Smooth muscle cell (in vitro differentiated cells): Measurements from ENCODE around the gene DNAH2. TPM values are rescaled to one million over a fixed set of nuclear protein-coding genes. Genes with fewer than 3 reads are reported as not detected.
"Not testable (repeated sequence)": the region's sequence is repeated elsewhere in the genome, so short reads cannot be mapped to it uniquely, and the experiment has no call there.

Experiments used
- DNase-seq: peaks from one replicate; lab custom pipeline; 2025; ENCODE audit not compliant: unreplicated experiment; lab: John Stamatoyannopoulos, UW
- H2AFZ ChIP-seq: fragments of 200-600 bp; sonication (generic); 2 replicates; pipeline ENCODE4 v1.6.0; 2016; ENCODE audit warnings: antibody characterized with exemption, low read depth, mild to moderate bottlenecking
- H3F3A ChIP-seq: fragments of 200-600 bp; sonication (generic); 2 replicates; pipeline ENCODE4 v1.6.0; 2017; ENCODE audit warnings: antibody characterized with exemption, low read depth
- H3K27ac ChIP-seq: fragments of 200-600 bp; sonication (generic); 2 replicates; pipeline ENCODE4 v1.5.1; 2016; ENCODE audit warnings: low read depth, mild to moderate bottlenecking
- H3K27me3 ChIP-seq: fragments of 200-600 bp; sonication (generic); 2 replicates; pipeline ENCODE4 v1.6.1; 2016; ENCODE audit warnings: low read depth, mild to moderate bottlenecking
- H3K36me3 ChIP-seq: fragments of 200-600 bp; sonication (generic); 2 replicates; pipeline ENCODE4 v1.5.1; 2016; ENCODE audit warnings: low read depth
- H3K4me1 ChIP-seq: fragments of 200-600 bp; sonication (generic); 2 replicates; pipeline ENCODE4 v1.5.1; 2016; ENCODE audit warnings: low read depth
- H3K4me2 ChIP-seq: fragments of 200-600 bp; sonication (generic); 2 replicates; pipeline ENCODE4 v1.6.0; 2016; ENCODE audit warnings: mild to moderate bottlenecking
- H3K4me3 ChIP-seq: fragments of 200-600 bp; sonication (generic); 2 replicates; pipeline ENCODE4 v1.5.1; 2016; ENCODE audit warnings: mild to moderate bottlenecking
- H3K79me2 ChIP-seq: fragments of 200-600 bp; sonication (generic); 2 replicates; pipeline ENCODE4 v1.6.0; 2016; ENCODE audit warnings: low read depth, mild to moderate bottlenecking
- H3K9ac ChIP-seq: fragments of 200-600 bp; sonication (generic); 2 replicates; pipeline ENCODE4 v1.6.0; 2016; ENCODE audit warnings: low read depth
- H3K9me3 ChIP-seq: fragments of 200-600 bp; sonication (generic); replicated peaks from 2 replicates; pipeline ENCODE4 v1.5.1; 2016; ENCODE audit warnings: low read depth
- H4K20me1 ChIP-seq: fragments of 200-600 bp; sonication (generic); 2 replicates; pipeline ENCODE4 v1.6.0; 2016; ENCODE audit warnings: low read depth
- CTCF ChIP-seq: fragments of 200-600 bp; sonication (generic); IDR thresholded peaks from 2 replicates; pipeline ENCODE4 v1.5.1; 2017; ENCODE audit warnings: borderline replicate concordance, mild to moderate bottlenecking, antibody characterized with exemption; ENCODE audit not compliant: insufficient read depth, poor library complexity, severe bottlenecking
- WGBS: methylation state at CpG from one replicate; pipeline ENCODE4 v1.1.7; 2016; ENCODE audit warnings: low lambda C conversion rate; 5-methylcytosine and 5-hydroxymethylcytosine counted together
- polyA plus RNA-seq: library from polyadenylated mRNA; unstranded; fragments of >200 nt; fragmentation: Nextera tagmentation; extraction: Ambion mirVana; gene quantifications from 2 replicates; pipeline ENCODE4 v1.2.1, GENCODE V29; 2016
- total RNA-seq: library from RNA; depleted of rRNA; stranded (reverse); fragments of >200 nt; gene quantifications from 2 replicates; pipeline ENCODE4 v1.2.3, GENCODE V29; 2014

Gene DNAH2
- total and polyA plus RNA-seq, 2 experiments from 2014 or later = not detected

GRCh38 chr17:7807206-7807605, 89.7 kb downstream of the DNAH2 start:
- Histone ChIP-seq H3K27me3 (no peaks in the 10 kb centered on the region), H3K27ac (no peak overlapping the region), H3K36me3 (no peaks in the 10 kb centered on the region), H3K9ac (no peak overlapping the region), H3K4me1 (no peaks in the 10 kb centered on the region), H4K20me1 (no peaks in the 10 kb centered on the region), H3F3A (no peaks in the 10 kb centered on the region), H3K79me2 (no peaks in the 10 kb centered on the region), H2AFZ (no peak overlapping the region), H3K4me2 (no peak overlapping the region), H3K9me3 (no peaks in the 10 kb centered on the region), H3K4me3 (no peak overlapping the region)
- 94% methylated on average over 14 of the region's 21 CpGs for WGBS
- no peak for TF ChIP-seq CTCF
- no peak for DNase-seq

GRCh38 chr17:7809086-7809790, 91.7 kb downstream of the DNAH2 start:
- Histone ChIP-seq H4K20me1 (no peaks in the 10 kb centered on the region), H3K9ac (no peak overlapping the region), H3F3A (no peaks in the 10 kb centered on the region), H2AFZ (no peak overlapping the region), H3K79me2 (no peaks in the 10 kb centered on the region), H3K4me3 (no peak overlapping the region), H3K4me2 (no peak overlapping the region), H3K36me3 (no peaks in the 10 kb centered on the region), H3K27me3 (no peaks in the 10 kb centered on the region), H3K4me1 (no peaks in the 10 kb centered on the region), H3K9me3 (no peaks in the 10 kb centered on the region), H3K27ac (no peak overlapping the region)
- TF ChIP-seq CTCF = no peak
- no peak for DNase-seq
- WGBS = 60% methylated on average over 11 of the region's 11 CpGs

- 87% methylated on average over 9 of the region's 9 CpGs for WGBS
- not testable (repeated sequence) for H3K27ac ChIP-seq, H3K4me1 ChIP-seq, DNase-seq, H2AFZ ChIP-seq, H3K9ac ChIP-seq, H4K20me1 ChIP-seq, H3K4me3 ChIP-seq, H3K27me3 ChIP-seq, H3K9me3 ChIP-seq, H3F3A ChIP-seq, H3K36me3 ChIP-seq, H3K79me2 ChIP-seq, H3K4me2 ChIP-seq
Measured at GRCh38 chr17:7809791-7810343, 92.3 kb downstream of the DNAH2 start.

- Histone ChIP-seq H3K79me2 (no peaks in the 10 kb centered on the region), H2AFZ (no peak overlapping the region), H3K9ac (no peak overlapping the region), H3K36me3 (no peaks in the 10 kb centered on the region), H3K27me3 (no peaks in the 10 kb centered on the region), H3F3A (no peaks in the 10 kb centered on the region), H3K4me3 (no peak overlapping the region), H3K27ac (no peak overlapping the region), H4K20me1 (no peaks in the 10 kb centered on the region), H3K9me3 (no peaks in the 10 kb centered on the region), H3K4me1 (no peaks in the 10 kb centered on the region), H3K4me2 (no peak overlapping the region)
- no peak for DNase-seq
- whole genome bisulfite sequencing = 93% methylated on average over 3 of the region's 3 CpGs
- no peak for TF ChIP-seq CTCF
Measured at GRCh38 chr17:7811251-7811650, 93.7 kb downstream of the DNAH2 start.
